HEK293 (cell line): ENCODE data around the gene B4GALT2.

Source experiments
- KLF9 ChIP-seq: fragments of 450-650 bp; formaldehyde crosslinking; IDR thresholded peaks from 2 replicates; pipeline ENCODE4 v1.5.1; 2016; ENCODE audit warnings: missing biosample characterization, missing genetic modification characterization, low read depth
- MYNN ChIP-seq: fragments of 450-650 bp; formaldehyde crosslinking; IDR thresholded peaks from 2 replicates; pipeline ENCODE4 v1.5.1; 2016; ENCODE audit warnings: missing biosample characterization, missing genetic modification characterization, borderline replicate concordance
- REPIN1 ChIP-seq: fragments of 450-650 bp; formaldehyde crosslinking; IDR thresholded peaks from 2 replicates; pipeline ENCODE4 v1.5.1; 2017; ENCODE audit warnings: missing biosample characterization, missing genetic modification characterization, low read depth
- YY1 ChIP-seq: fragments of 450-650 bp; formaldehyde crosslinking; IDR thresholded peaks from 2 replicates; pipeline ENCODE4 v1.5.1; 2018; ENCODE audit warnings: missing biosample characterization, missing genetic modification characterization
- ZFP69B ChIP-seq: fragments of 450-650 bp; formaldehyde crosslinking; IDR thresholded peaks from 2 replicates; pipeline ENCODE4 v1.5.1; 2016; ENCODE audit warnings: missing biosample characterization, missing genetic modification characterization
- ZNF114 ChIP-seq: fragments of 450-650 bp; formaldehyde crosslinking; IDR thresholded peaks from 2 replicates; pipeline ENCODE4 v1.5.0; 2017; ENCODE audit warnings: missing biosample characterization, missing genetic modification characterization
- ZNF175 ChIP-seq: fragments of 450-650 bp; formaldehyde crosslinking; IDR thresholded peaks from 2 replicates; pipeline ENCODE4 v1.5.1; 2016; ENCODE audit warnings: missing biosample characterization, missing genetic modification characterization
- ZNF19 ChIP-seq: fragments of 450-650 bp; formaldehyde crosslinking; IDR thresholded peaks from 2 replicates; pipeline ENCODE4; 2016; ENCODE audit warnings: missing biosample characterization, missing genetic modification characterization, low read depth
- ZNF211 ChIP-seq: fragments of 450-650 bp; formaldehyde crosslinking; IDR thresholded peaks from 2 replicates; pipeline ENCODE4 v1.5.1; 2016; ENCODE audit warnings: low read depth, missing biosample characterization, missing genetic modification characterization
- ZNF221 ChIP-seq: fragments of 450-650 bp; formaldehyde crosslinking; IDR thresholded peaks from 2 replicates; pipeline ENCODE4 v1.5.1; 2017; ENCODE audit warnings: missing biosample characterization, missing genetic modification characterization, borderline replicate concordance
- ZNF223 ChIP-seq: fragments of 450-650 bp; formaldehyde crosslinking; IDR thresholded peaks from 2 replicates; pipeline ENCODE4 v1.5.1; 2016; ENCODE audit warnings: missing biosample characterization, missing genetic modification characterization
- ZNF404 ChIP-seq: fragments of 450-650 bp; formaldehyde crosslinking; IDR thresholded peaks from 2 replicates; pipeline ENCODE4 v1.5.1; 2017; ENCODE audit warnings: missing biosample characterization, missing genetic modification characterization
- ZNF473 ChIP-seq: fragments of 450-650 bp; formaldehyde crosslinking; IDR thresholded peaks from 2 replicates; pipeline ENCODE4 v1.5.1; 2017; ENCODE audit warnings: missing biosample characterization, missing genetic modification characterization
- ZNF510 ChIP-seq: fragments of 450-650 bp; formaldehyde crosslinking; IDR thresholded peaks from 2 replicates; pipeline ENCODE4 v1.5.1; 2018; ENCODE audit warnings: mild to moderate bottlenecking, missing genetic modification characterization, missing biosample characterization; ENCODE audit not compliant: insufficient replicate concordance
- ZNF548 ChIP-seq: fragments of 450-650 bp; formaldehyde crosslinking; IDR thresholded peaks from 2 replicates; pipeline ENCODE4 v1.5.1; 2016; ENCODE audit warnings: missing biosample characterization, missing genetic modification characterization
- ZNF555 ChIP-seq: fragments of 450-650 bp; formaldehyde crosslinking; conservative IDR thresholded peaks from 2 replicates; pipeline ENCODE4 v1.5.1; 2017; ENCODE audit warnings: missing biosample characterization, mild to moderate bottlenecking, missing genetic modification characterization, inconsistent platforms
- ZNF624 ChIP-seq: fragments of 450-650 bp; formaldehyde crosslinking; IDR thresholded peaks from 2 replicates; pipeline ENCODE4 v1.5.1; 2017; ENCODE audit warnings: missing biosample characterization, missing genetic modification characterization
- ZNF626 ChIP-seq: fragments of 450-650 bp; sonication (Bioruptor Pico); formaldehyde crosslinking; IDR thresholded peaks from 2 replicates; pipeline ENCODE4 v1.5.1; 2018; ENCODE audit warnings: missing biosample characterization, missing genetic modification characterization, inconsistent platforms
- ZNF660 ChIP-seq: fragments of 450-650 bp; IDR thresholded peaks from 2 replicates; pipeline ENCODE4 v1.5.1; 2018; ENCODE audit warnings: missing biosample characterization, mild to moderate bottlenecking, missing genetic modification characterization
- ZNF664 ChIP-seq: fragments of 450-650 bp; formaldehyde crosslinking; IDR thresholded peaks from 2 replicates; pipeline ENCODE4 v1.5.1; 2016; ENCODE audit warnings: missing biosample characterization, missing genetic modification characterization
- ZNF670 ChIP-seq: fragments of 450-650 bp; formaldehyde crosslinking; IDR thresholded peaks from 2 replicates; pipeline ENCODE4 v1.5.1; 2016; ENCODE audit warnings: missing biosample characterization, missing genetic modification characterization, low read depth
- ZNF707 ChIP-seq: fragments of 450-650 bp; formaldehyde crosslinking; IDR thresholded peaks from 2 replicates; pipeline ENCODE4 v1.5.1; 2016; ENCODE audit warnings: missing biosample characterization, missing genetic modification characterization
- ZNF76 ChIP-seq: fragments of 450-650 bp; formaldehyde crosslinking; IDR thresholded peaks from 2 replicates; pipeline ENCODE4; 2016; ENCODE audit warnings: low read depth, missing biosample characterization, missing genetic modification characterization, borderline replicate concordance
- ZNF791 ChIP-seq: fragments of 450-650 bp; formaldehyde crosslinking; IDR thresholded peaks from 2 replicates; pipeline ENCODE4 v1.5.1; 2016; ENCODE audit warnings: missing biosample characterization, missing genetic modification characterization
- ZNF830 ChIP-seq: fragments of 450-650 bp; IDR thresholded peaks from 2 replicates; pipeline ENCODE4 v1.5.0; 2018; ENCODE audit warnings: missing biosample characterization, missing genetic modification characterization, low read depth, mild to moderate bottlenecking, moderate library complexity
- TF ChIP-seq, protein P1 (sequence below): fragments of 450-650 bp; formaldehyde crosslinking; IDR thresholded peaks from 2 replicates; pipeline ENCODE4 v1.5.1; 2016; ENCODE audit warnings: missing biosample characterization, missing genetic modification characterization
- TF ChIP-seq, protein P2 (sequence below): fragments of 450-650 bp; formaldehyde crosslinking; IDR thresholded peaks from 2 replicates; pipeline ENCODE4 v1.5.1; 2016; ENCODE audit warnings: missing biosample characterization, missing genetic modification characterization
- TF ChIP-seq, protein P3 (sequence below): fragments of 450-650 bp; formaldehyde crosslinking; IDR thresholded peaks from 2 replicates; pipeline ENCODE4 v1.5.1; 2016; ENCODE audit warnings: missing biosample characterization, missing genetic modification characterization
- TF ChIP-seq, protein P4 (sequence below): fragments of 450-650 bp; formaldehyde crosslinking; IDR thresholded peaks from 2 replicates; pipeline ENCODE4 v1.5.1; 2016; ENCODE audit warnings: missing biosample characterization, missing genetic modification characterization
- TF ChIP-seq, protein P5 (sequence below): fragments of 450-650 bp; formaldehyde crosslinking; IDR thresholded peaks from 2 replicates; pipeline ENCODE4 v1.5.1; 2016; ENCODE audit warnings: missing biosample characterization, missing genetic modification characterization, low read depth
- TF ChIP-seq, protein P6 (sequence below): fragments of 450-650 bp; IDR thresholded peaks from 2 replicates; pipeline ENCODE4 v1.5.1; 2018; ENCODE audit warnings: missing biosample characterization, mild to moderate bottlenecking, missing genetic modification characterization

The B4GALT2 gene

DNA sequence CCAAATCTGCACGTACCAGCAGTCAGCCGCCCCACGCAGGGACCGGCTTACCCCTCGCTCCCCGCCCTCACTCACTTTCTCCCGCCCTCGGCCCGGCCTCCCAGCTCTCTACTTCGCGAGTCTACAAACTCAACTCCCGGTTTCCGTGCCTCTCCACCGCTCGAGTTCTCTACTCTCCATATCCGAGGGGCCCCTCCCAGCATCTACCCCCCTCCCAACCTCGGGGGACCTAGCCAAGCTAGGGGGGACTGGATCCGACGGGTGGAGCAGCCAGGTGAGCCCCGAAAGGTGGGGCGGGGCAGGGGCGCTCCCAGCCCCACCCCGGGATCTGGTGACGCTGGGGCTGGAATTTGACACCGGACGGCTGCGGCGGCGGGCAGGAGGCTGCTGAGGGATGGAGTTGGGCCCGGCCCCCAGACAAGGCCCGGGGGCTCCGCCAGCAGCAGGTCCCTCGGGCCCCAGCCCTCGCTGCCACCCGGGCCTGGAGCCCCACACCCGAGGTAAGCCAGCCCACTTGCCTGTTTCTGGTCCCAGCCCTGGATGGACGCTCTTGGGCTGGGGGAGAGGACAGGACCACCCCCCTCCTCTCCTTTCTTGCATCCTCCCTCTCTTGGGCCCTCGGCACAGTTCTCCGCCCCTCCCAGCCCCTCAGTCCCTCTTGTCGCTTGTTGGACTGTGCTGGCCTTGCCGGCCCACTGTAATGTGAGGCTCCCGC lies 45.5 kb upstream of the B4GALT2 start, which contains the start of gene ARTN (continued):
- TF ChIP-seq, protein P1, sequence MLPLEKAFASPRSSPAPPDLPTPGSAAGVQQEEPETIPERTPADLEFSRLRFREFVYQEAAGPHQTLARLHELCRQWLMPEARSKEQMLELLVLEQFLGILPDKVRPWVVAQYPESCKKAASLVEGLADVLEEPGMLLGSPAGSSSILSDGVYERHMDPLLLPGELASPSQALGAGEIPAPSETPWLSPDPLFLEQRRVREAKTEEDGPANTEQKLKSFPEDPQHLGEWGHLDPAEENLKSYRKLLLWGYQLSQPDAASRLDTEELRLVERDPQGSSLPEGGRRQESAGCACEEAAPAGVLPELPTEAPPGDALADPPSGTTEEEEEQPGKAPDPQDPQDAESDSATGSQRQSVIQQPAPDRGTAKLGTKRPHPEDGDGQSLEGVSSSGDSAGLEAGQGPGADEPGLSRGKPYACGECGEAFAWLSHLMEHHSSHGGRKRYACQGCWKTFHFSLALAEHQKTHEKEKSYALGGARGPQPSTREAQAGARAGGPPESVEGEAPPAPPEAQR = no peak
- TF ChIP-seq, protein P2, sequence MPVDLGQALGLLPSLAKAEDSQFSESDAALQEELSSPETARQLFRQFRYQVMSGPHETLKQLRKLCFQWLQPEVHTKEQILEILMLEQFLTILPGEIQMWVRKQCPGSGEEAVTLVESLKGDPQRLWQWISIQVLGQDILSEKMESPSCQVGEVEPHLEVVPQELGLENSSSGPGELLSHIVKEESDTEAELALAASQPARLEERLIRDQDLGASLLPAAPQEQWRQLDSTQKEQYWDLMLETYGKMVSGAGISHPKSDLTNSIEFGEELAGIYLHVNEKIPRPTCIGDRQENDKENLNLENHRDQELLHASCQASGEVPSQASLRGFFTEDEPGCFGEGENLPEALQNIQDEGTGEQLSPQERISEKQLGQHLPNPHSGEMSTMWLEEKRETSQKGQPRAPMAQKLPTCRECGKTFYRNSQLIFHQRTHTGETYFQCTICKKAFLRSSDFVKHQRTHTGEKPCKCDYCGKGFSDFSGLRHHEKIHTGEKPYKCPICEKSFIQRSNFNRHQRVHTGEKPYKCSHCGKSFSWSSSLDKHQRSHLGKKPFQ (tag by site-specific recombination) = no peak
- TF ChIP-seq ZFP69B (no peak), ZNF211 (no peak), MYNN (no peak), ZNF626 (no peak), ZNF660 (tag by site-specific recombination) (peak; percentile 61; the same call in 1 of the 2 replicates), ZNF548 (tag by site-specific recombination) (no peak), ZNF19 (no peak), ZNF114 (no peak), KLF9 (tag by site-specific recombination) (peak; percentile 78), ZNF624 (tag by site-specific recombination) (no peak), ZNF510 (tag by site-specific recombination) (no peak), YY1 (tag by site-specific recombination) (no peak), ZNF670 (tag by site-specific recombination) (no peak), ZNF223 (tag by site-specific recombination) (no peak), ZNF830 (tag by site-specific recombination) (no peak), ZNF555 (tag by site-specific recombination) (no peak), ZNF76 (tag by site-specific recombination) (no peak), REPIN1 (tag by site-specific recombination) (no peak), ZNF707 (no peak), ZNF175 (tag by site-specific recombination) (no peak), ZNF404 (tag by site-specific recombination) (no peak), ZNF791 (tag by site-specific recombination) (no peak), ZNF473 (no peak), ZNF664 (no peak), ZNF221 (tag by site-specific recombination) (no peak)
- TF ChIP-seq, protein P3, sequence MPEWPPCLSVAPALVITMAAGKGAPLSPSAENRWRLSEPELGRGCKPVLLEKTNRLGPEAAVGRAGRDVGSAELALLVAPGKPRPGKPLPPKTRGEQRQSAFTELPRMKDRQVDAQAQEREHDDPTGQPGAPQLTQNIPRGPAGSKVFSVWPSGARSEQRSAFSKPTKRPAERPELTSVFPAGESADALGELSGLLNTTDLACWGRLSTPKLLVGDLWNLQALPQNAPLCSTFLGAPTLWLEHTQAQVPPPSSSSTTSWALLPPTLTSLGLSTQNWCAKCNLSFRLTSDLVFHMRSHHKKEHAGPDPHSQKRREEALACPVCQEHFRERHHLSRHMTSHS (tag by site-specific recombination) = no peak
- TF ChIP-seq, protein P4, sequence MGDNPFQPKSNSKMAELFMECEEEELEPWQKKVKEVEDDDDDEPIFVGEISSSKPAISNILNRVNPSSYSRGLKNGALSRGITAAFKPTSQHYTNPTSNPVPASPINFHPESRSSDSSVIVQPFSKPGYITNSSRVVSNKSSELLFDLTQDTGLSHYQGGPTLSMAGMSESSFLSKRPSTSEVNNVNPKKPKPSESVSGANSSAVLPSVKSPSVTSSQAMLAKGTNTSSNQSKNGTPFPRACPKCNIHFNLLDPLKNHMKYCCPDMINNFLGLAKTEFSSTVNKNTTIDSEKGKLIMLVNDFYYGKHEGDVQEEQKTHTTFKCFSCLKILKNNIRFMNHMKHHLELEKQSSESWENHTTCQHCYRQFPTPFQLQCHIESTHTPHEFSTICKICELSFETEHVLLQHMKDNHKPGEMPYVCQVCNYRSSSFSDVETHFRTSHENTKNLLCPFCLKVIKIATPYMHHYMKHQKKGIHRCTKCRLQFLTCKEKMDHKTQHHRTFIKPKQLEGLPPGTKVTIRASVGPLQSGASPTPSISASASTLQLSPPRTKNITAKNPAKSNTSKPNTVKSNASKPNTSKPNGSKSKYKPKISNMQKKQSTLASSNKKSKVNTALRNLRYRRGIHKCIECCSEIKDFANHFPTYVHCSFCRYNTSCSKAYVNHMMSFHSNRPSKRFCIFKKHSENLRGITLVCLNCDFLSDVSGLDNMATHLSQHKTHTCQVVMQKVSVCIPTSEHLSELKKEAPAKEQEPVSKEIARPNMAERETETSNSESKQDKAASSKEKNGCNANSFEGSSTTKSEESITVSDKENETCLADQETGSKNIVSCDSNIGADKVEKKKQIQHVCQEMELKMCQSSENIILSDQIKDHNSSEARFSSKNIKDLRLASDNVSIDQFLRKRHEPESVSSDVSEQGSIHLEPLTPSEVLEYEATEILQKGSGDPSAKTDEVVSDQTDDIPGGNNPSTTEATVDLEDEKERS = no peak
- TF ChIP-seq, protein P5, sequence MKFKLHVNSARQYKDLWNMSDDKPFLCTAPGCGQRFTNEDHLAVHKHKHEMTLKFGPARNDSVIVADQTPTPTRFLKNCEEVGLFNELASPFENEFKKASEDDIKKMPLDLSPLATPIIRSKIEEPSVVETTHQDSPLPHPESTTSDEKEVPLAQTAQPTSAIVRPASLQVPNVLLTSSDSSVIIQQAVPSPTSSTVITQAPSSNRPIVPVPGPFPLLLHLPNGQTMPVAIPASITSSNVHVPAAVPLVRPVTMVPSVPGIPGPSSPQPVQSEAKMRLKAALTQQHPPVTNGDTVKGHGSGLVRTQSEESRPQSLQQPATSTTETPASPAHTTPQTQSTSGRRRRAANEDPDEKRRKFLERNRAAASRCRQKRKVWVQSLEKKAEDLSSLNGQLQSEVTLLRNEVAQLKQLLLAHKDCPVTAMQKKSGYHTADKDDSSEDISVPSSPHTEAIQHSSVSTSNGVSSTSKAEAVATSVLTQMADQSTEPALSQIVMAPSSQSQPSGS (tag by site-specific recombination) = no peak
- TF ChIP-seq, protein P6, sequence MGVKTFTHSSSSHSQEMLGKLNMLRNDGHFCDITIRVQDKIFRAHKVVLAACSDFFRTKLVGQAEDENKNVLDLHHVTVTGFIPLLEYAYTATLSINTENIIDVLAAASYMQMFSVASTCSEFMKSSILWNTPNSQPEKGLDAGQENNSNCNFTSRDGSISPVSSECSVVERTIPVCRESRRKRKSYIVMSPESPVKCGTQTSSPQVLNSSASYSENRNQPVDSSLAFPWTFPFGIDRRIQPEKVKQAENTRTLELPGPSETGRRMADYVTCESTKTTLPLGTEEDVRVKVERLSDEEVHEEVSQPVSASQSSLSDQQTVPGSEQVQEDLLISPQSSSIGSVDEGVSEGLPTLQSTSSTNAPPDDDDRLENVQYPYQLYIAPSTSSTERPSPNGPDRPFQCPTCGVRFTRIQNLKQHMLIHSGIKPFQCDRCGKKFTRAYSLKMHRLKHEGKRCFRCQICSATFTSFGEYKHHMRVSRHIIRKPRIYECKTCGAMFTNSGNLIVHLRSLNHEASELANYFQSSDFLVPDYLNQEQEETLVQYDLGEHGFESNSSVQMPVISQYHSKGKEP (tag by site-specific recombination) = no peak
